H7 (cell line): ENCODE results near the gene VOPP1. TPM values are rescaled to one million over a fixed set of nuclear protein-coding genes. Genes with fewer than 3 reads are reported as not detected.

ENCODE experiments used
- DNase-seq: peaks from one replicate; pipeline ENCODE4 v3.0.0; 2012
- H3K27me3 ChIP-seq: 2 replicates; pipeline ENCODE4 v1.6.0; 2011; ENCODE audit warnings: mild to moderate bottlenecking, low read length; ENCODE audit not compliant: control insufficient read depth, insufficient read depth
- H3K36me3 ChIP-seq: replicated peaks from 2 replicates; pipeline ENCODE4 v1.5.1; 2011; ENCODE audit warnings: low read length; ENCODE audit not compliant: control insufficient read depth, insufficient read depth
- H3K4me3 ChIP-seq: 2 replicates; pipeline ENCODE4 v1.5.1; 2011; ENCODE audit warnings: low read depth, mild to moderate bottlenecking, control low read depth, low read length, moderate library complexity; ENCODE audit not compliant: insufficient read depth
- total RNA-seq: library from RNA; depleted of rRNA; stranded (reverse); fragments of >200 nt; shearing (Covaris generic); gene quantifications from 2 replicates; pipeline ENCODE4 v1.2.3, GENCODE V29; 2014

VOPP1 gene
- total RNA-seq, 1 experiment from 2014 or later, result 103 TPM

DNA sequence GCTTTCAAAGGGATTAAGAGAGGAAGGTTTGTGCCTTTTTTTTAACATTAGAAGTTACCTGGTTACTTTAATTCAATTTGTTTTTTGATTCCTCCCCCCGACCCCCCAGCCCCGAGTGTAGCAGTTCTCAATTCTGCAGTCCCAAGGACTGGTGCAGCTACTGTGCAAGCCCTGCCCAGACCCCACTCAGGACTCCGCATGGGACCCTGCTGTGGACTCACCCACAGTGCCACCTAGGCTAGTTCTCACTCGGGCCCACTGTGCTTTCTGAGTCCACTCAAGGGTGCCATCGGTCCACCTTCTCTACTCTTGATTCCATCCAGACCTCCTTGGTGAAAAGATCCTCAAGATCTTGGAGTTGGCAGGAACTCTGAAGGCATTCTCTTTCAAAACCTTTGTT lies 77.4 kb downstream of the VOPP1 start:
- DNase-seq, result no peak
- H3K4me3 ChIP-seq, result no peak overlapping the region
- peaks cover 8% of the 10 kb centered on the region for H3K36me3 ChIP-seq
- H3K27me3 ChIP-seq, result no peaks in the 10 kb centered on the region

GRCh38 chr7:55493408-55493807 lies 78.9 kb downstream of the VOPP1 start:
- peaks cover 15% of the 10 kb centered on the region for H3K36me3 ChIP-seq
- H3K27me3 ChIP-seq, result no peaks in the 10 kb centered on the region
- DNase-seq, result no peak
- no peak overlapping the region for H3K4me3 ChIP-seq

- H3K36me3 ChIP-seq, result peaks cover 11% of the 10 kb centered on the region
- H3K27me3 ChIP-seq, result no peaks in the 10 kb centered on the region
- DNase-seq, result no peak
- no peak overlapping the region for H3K4me3 ChIP-seq
Observed at GRCh38 chr7:55491346-55491745, 81.0 kb downstream of the VOPP1 start.

- no peak for DNase-seq
- Histone ChIP-seq H3K27me3 (no peaks in the 10 kb centered on the region), H3K36me3 (peaks cover 11% of the 10 kb centered on the region), H3K4me3 (no peak overlapping the region)
Observed at GRCh38 chr7:55490099-55490498, 82.2 kb downstream of the VOPP1 start.

DNA sequence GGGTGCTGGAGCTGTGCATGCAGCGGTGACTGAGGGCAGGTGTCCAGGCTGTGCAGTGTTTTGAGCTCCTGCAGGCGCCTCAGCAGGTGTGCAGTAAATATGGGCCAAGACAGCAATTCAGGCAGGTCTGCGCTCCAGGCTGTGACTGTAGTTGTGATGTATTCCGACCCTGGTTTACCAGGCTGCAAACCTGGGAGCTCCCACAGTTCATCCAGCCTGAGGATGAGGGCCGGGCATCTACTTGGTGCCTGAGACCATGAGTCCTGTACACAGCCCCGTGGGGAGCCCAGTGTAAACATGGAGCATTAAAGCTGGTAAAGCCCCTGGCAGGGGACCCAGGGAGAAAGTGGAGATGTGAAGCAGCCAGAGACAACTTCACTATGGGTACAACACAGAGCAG lies 82.8 kb downstream of the VOPP1 start:
- DNase-seq, result no peak
- Histone ChIP-seq H3K4me3 (no peak overlapping the region), H3K27me3 (no peaks in the 10 kb centered on the region), H3K36me3 (peaks cover 11% of the 10 kb centered on the region)

- Histone ChIP-seq H3K27me3 (no peaks in the 10 kb centered on the region), H3K4me3 (no peak overlapping the region), H3K36me3 (peaks cover 11% of the 10 kb centered on the region)
- no peak for DNase-seq
Observed at GRCh38 chr7:55488804-55489340, 83.4 kb downstream of the VOPP1 start.

GRCh38 chr7:55488216-55488615 lies 84.1 kb downstream of the VOPP1 start:
- Histone ChIP-seq H3K36me3 (peaks cover 11% of the 10 kb centered on the region), H3K4me3 (no peak overlapping the region), H3K27me3 (no peaks in the 10 kb centered on the region)
- no peak for DNase-seq

DNA sequence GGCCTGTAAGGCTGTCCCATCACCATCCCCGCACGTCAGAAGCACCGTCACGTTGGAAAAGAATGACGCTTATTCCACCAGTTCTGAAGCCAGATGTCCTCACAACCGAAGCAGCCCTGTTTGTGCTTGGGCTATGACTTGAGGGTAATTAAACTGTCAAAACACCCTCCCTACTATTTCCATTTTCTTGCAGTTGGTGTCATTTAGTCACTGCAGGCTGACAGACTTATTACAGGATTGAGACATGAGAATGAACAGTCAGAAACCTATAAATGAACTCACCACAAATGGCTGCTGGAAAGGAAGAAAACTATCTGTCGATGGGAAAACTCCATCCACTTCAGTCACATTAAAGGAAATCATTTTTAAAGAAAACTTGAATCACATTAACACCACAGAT lies 85.3 kb downstream of the VOPP1 start:
- H3K27me3 ChIP-seq, result no peaks in the 10 kb centered on the region
- H3K4me3 ChIP-seq, result no peak overlapping the region
- DNase-seq, result no peak
- H3K36me3 ChIP-seq, result peaks cover 8% of the 10 kb centered on the region

GRCh38 chr7:55486192-55486590 lies 86.1 kb downstream of the VOPP1 start:
- no peaks in the 10 kb centered on the region for H3K27me3 ChIP-seq
- H3K4me3 ChIP-seq, result no peak overlapping the region
- H3K36me3 ChIP-seq, result peaks cover 8% of the 10 kb centered on the region
- DNase-seq, result no peak

DNA sequence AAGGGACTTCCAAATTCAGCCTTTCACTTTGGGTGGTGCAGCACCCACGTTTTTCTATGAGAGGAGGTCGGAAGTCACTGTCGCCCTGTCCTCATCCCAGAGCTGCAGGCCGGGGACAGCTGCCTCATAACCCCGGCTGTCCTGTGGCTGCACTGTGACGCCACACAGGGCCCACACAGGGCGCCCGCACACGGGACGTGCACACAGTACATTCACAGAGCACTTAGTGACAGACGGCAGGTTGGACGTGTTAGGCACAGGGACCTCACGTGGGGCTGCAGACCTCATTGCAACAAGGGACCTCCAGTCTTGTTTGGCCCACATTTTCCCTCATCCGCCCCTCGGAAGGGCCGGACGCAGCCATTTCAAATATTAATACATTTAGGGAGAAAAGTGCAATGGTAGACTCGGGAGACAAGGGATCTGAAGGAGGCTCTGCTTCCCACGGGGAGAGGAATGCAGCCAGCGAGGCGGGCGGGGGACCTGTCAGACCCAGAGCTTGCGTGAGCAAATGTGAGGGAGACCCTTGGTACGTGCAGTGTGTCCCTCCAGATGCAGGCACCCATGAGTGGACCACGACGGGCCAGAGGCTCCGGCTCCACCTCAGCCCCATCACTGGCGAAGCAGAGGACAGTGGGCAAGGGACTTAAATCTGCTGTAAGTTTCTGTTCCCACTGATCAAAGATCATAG lies 86.7 kb downstream of the VOPP1 start:
- Histone ChIP-seq H3K36me3 (peaks cover 8% of the 10 kb centered on the region), H3K27me3 (no peaks in the 10 kb centered on the region), H3K4me3 (no peak overlapping the region)
- no peak for DNase-seq

- Histone ChIP-seq H3K27me3 (no peaks in the 10 kb centered on the region), H3K36me3 (peaks cover 6% of the 10 kb centered on the region), H3K4me3 (no peak overlapping the region)
- DNase-seq, result no peak
Observed at GRCh38 chr7:55484834-55485233, 87.5 kb downstream of the VOPP1 start.

DNA sequence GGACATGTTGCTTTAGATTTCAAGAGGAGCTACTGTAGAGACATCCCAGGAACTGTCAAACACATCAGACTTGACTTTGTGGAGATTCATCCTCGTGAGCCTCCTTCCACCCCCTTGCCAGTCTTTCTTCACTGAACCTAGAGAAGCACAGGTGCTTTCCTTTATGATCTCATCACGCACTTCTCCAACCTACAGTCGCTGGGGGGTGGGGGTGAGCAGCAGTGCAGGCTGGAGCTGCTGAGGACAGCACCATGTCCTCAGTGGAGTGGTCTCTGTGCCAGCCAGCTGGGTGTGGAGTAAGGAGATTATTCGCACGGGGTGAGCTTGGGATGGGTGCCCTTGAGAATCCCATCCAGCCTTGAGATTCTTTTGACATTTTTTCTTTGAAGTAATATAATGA lies 88.1 kb downstream of the VOPP1 start:
- Histone ChIP-seq H3K4me3 (no peak overlapping the region), H3K27me3 (no peaks in the 10 kb centered on the region), H3K36me3 (peaks cover 3% of the 10 kb centered on the region)
- no peak for DNase-seq

DNA sequence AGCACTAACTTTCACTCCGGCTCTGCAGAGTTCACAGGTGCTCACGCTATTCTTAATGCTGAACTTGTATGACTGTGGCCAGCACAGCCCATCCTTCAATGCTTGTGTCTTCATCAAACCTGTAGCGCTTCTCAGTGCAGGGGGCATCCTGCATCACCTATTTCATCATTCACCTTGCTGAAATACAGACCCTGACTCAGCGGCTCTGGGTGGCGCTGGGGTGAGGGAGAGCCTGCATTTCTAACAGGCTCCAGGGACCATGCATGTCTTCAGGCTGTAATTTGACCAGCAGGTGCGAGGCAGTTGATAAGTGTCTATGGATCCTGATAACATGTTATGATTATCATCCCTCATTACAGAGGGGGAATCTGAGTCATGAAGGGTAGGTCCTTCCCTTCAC lies 89.3 kb downstream of the VOPP1 start:
- Histone ChIP-seq H3K36me3 (no peaks in the 10 kb centered on the region), H3K27me3 (no peaks in the 10 kb centered on the region), H3K4me3 (no peak overlapping the region)
- DNase-seq, result no peak

DNA sequence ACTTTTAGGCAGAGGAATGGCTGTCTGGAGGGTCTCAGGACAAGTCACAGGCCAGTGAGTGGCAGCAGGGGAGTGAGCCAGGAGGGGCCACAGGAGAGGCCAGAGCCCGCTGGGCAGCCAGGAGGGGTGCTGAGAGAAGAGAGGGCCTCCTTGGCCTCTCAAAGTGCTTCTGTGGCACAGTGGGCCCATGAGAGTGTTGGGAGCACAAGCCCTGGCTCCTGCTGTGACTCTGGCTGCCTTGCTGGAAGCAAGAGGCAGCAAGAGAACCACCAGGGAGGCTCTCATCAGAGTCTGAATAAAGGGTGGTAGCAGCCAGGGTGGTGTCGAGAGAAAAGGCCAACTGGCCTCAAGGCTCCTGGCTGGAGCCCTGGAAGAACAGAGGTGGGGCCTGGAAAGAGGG lies 91.1 kb downstream of the VOPP1 start:
- no peaks in the 10 kb centered on the region for H3K36me3 ChIP-seq
- no peaks in the 10 kb centered on the region for H3K27me3 ChIP-seq
- DNase-seq, result no peak
- H3K4me3 ChIP-seq, result no peak overlapping the region

- Histone ChIP-seq H3K27me3 (no peaks in the 10 kb centered on the region), H3K4me3 (no peak overlapping the region), H3K36me3 (no peaks in the 10 kb centered on the region)
- no peak for DNase-seq
Observed at GRCh38 chr7:55478700-55479099, 93.6 kb downstream of the VOPP1 start.
